GM19193 (cell line): ENCODE results near the gene SELENOV.

ENCODE experiments used
- POLR2A ChIP-seq: IDR thresholded peaks from 4 replicates; pipeline ENCODE4 v1.6.1; 2011; ENCODE audit not compliant: insufficient read depth, insufficient read length; ENCODE audit errors: extremely low read depth

The SELENOV gene

GRCh38 chr19:39481229-39481545 is 33.8 kb upstream of the SELENOV start:
- no peak for TF ChIP-seq POLR2A

- no peak for TF ChIP-seq POLR2A
Measured at GRCh38 chr19:39481676-39482075, 33.3 kb upstream of the SELENOV start.

- no peak for TF ChIP-seq POLR2A
Measured at GRCh38 chr19:39483141-39483540, 31.8 kb upstream of the SELENOV start.

GRCh38 chr19:39489756-39490155 is 25.2 kb upstream of the SELENOV start:
- no peak for TF ChIP-seq POLR2A

GRCh38 chr19:39492225-39492624 is 22.7 kb upstream of the SELENOV start:
- TF ChIP-seq POLR2A: no peak

- TF ChIP-seq POLR2A: no peak
Measured at GRCh38 chr19:39492788-39493187, 22.2 kb upstream of the SELENOV start.

GRCh38 chr19:39494661-39495060 is 20.3 kb upstream of the SELENOV start:
- no peak for TF ChIP-seq POLR2A

GRCh38 chr19:39496063-39496462 is 18.9 kb upstream of the SELENOV start:
- TF ChIP-seq POLR2A: no peak

- no peak for TF ChIP-seq POLR2A
Measured at GRCh38 chr19:39497701-39497995, 17.3 kb upstream of the SELENOV start.

GRCh38 chr19:39497996-39498797 is 16.7 kb upstream of the SELENOV start:
- TF ChIP-seq POLR2A: no peak

GRCh38 chr19:39498798-39499642 is 15.9 kb upstream of the SELENOV start, which contains the start of gene DLL3:
Gene DLL3, plus strand, starts transcription at chr19:39498947. Its CDS starts 28 bp downstream, at chr19:39498975.
- TF ChIP-seq POLR2A: no peak

- TF ChIP-seq POLR2A: no peak
Measured at GRCh38 chr19:39499932-39500331, 15.0 kb upstream of the SELENOV start.

- no peak for TF ChIP-seq POLR2A
Measured at GRCh38 chr19:39500543-39500942, 14.4 kb upstream of the SELENOV start.

GRCh38 chr19:39501340-39501739 is 13.6 kb upstream of the SELENOV start:
- no peak for TF ChIP-seq POLR2A

GRCh38 chr19:39502640-39503417 is 12.1 kb upstream of the SELENOV start:
- no peak for TF ChIP-seq POLR2A
